Measurements from ENCODE around the gene OTOS.

GRCh38 chr2:240155048-240155744 lies 14.7 kb upstream of the OTOS start:
- TF ChIP-seq CTCF (conservative IDR thresholded peaks at IDR 0.05; ENCODE audit: low read depth, low read length) = no peak
- TF ChIP-seq EZH2 (IDR thresholded peaks at IDR 0.05; ENCODE audit: borderline replicate concordance, low read depth, low read length, poor library complexity, severe bottlenecking) = no peak

Data from A673 (cell line).